Measurements from ENCODE around the gene MTIF3.

Gene MTIF3, protein sequence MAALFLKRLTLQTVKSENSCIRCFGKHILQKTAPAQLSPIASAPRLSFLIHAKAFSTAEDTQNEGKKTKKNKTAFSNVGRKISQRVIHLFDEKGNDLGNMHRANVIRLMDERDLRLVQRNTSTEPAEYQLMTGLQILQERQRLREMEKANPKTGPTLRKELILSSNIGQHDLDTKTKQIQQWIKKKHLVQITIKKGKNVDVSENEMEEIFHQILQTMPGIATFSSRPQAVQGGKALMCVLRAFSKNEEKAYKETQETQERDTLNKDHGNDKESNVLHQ

DNA sequence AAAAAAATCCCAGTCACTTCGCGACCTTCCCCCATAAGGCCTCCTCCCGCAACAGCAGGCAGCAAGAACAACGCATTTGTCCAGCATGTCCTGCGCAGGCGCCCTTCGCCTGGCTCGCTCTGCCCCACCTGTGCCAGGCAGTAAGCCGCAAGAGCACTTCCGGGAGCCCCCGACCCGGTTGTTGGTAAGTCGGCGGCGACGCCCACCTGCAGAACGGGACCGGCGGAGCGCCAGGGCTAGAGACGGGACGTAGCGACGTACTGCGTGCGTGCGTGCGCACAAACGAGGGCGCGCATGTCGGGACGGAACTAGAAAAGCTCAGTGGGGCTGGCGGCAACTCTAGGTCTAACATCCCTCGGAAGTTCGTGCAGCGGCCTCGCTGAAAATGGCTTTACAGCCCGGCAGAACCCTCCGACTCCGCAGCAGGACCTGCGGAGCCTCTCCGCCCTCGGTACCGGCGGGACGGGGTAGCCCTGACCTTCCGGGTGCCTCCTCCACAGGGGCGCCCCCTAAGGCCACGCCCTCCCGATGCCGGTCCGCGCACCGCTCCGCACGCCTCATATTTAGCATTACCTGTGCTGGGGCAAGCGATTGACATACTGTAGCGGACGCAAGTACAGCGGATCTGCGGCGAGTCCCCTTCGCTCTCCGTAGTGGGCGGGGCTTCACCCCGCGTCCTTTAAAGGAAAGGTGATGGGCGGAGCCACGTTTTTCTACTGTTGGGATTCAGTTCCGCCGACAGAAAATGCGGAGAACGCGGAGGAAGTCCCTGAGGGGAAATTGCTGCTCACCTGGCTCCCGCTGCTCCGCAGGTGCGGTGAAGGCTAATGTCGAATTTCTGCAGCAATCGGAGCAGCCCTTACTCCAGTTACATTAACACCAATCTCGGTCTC lies at the start of gene MTIF3:
TSS of gene MTIF3 (minus strand) at position 629 of the 893 bp plus-strand sequence. CDS start 10,116 bp downstream, outside the sequence.
- DNase-seq (ENCODE audit: low read depth) = peak; percentile 95

DNA sequence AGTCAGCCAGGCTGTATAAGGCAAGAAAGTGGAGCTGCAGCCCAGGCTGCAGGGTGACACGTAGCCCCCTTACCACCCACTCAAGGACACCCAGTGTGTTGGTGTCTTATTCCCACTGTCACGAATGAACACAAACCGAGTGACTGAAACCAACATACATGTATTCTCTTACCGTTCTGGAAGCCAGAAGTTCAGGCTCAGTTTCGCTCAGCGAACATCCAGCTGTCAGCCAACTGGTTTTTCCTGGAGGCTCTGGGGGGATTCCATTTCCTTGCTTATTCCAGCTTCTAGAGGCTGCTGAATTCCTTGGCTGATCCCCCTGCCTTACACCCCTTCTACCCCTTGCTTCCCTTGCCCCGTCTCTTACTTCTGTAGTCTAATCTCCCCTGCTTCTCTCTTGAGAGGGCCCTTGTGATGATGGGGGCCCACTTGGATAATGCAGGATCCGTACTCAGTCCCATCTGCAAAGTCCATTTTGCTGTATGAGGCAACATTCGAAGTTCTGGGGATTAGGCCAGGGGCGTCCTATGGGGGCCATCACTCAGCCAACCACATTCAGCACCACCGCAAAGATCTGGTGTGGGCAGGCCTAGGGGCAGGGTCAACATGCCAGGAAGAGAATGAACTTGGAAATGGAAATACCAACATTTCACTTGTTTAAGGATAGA lies 47.3 kb upstream of the MTIF3 start:
- no peak for DNase-seq (ENCODE audit: low read depth)

GRCh38 chr13:27496536-27497273 lies 46.3 kb upstream of the MTIF3 start:
- DNase-seq (ENCODE audit: low read depth) = no peak

DNA sequence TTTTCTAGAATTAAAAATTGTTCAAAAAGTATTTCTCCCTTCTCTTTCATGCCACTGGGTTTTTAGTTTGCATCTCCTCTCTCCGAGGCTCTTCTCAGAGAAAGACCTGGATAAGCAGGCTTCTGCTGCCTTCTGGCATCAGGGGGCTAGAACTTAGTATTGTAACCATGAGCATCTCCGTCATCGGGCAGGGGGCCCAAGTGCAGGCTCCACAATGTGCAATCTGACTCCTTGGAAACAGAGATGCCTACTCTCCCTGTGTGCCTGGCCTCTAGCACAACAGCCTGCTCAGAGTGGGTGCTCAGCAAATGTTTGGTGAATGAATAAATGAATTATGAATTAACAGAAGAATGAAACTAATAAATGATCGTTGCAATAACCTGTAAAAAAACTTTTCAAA lies 45.6 kb upstream of the MTIF3 start:
- no peak for DNase-seq (ENCODE audit: low read depth)

- DNase-seq (ENCODE audit: low read depth) = no peak
Observed at GRCh38 chr13:27495551-27495950, 45.2 kb upstream of the MTIF3 start.

DNA sequence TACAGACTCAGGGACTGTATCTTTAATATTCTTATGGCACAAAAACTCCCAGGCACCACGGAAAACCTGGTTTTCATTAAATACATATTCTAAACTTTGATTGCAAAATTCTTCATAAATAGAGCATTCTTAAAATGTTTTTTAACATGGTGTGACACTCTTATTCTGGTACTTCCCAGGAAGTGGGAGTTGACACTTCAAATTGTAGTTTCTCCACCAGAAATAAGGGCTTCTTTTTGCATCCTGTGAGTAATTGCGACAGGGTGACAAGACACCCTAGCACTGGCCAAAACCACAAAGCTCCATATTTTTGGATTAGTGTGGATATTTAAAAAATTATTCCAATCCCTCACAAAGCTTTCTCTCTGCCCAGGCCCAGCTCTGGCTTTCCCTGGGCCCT lies 43.6 kb upstream of the MTIF3 start:
- DNase-seq (ENCODE audit: low read depth) = no peak

- DNase-seq (ENCODE audit: low read depth) = no peak
Observed at GRCh38 chr13:27489456-27489855, 39.1 kb upstream of the MTIF3 start.

GRCh38 chr13:27487776-27488175 lies 37.4 kb upstream of the MTIF3 start:
- DNase-seq (ENCODE audit: low read depth) = no peak

DNA sequence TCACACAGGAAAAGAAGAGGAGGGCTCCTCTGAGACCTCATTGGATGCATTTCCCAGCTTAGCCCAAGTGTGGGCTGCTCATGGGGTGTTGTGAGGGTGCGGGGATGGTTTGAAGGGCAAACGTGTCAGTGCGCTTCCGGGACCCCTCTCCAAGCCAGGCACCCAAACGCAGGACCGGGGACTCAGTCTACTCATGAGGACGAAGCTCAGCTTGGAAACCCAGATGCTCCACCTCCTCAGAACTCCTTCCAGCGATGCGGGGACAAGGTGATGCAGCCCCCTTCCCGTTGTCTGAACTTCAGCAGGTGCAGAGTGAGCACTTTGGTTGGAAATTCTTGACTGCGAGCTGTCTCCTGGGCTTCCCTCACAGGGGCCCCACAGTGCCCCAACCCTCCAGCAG lies 33.1 kb upstream of the MTIF3 start:
- no peak for DNase-seq (ENCODE audit: low read depth)

- no peak for DNase-seq (ENCODE audit: low read depth)
Observed at GRCh38 chr13:27482983-27483382, 32.6 kb upstream of the MTIF3 start.

DNA sequence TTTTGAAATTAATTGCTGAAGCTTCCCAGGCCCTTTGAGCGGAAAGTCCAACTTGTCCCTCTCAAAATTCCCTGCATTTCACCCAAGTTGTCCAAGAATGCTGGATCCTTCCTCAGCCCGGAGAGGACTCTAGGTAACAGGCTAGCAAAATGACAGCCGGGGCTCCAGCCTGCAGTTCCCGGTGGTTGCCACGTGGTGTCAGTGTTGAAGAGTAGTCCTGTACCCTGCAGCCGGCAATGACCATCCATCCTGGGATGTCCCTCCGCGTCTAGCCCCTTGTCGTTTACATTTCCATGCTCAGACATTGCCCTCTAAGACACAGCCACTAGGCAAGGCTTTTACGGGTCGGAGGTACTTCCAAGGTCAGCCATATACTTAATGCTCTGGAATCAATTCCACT lies 31.4 kb upstream of the MTIF3 start:
- DNase-seq (ENCODE audit: low read depth) = no peak

- DNase-seq (ENCODE audit: low read depth) = no peak
Observed at GRCh38 chr13:27476943-27477703, 26.8 kb upstream of the MTIF3 start.

GRCh38 chr13:27474751-27475268 lies 24.4 kb upstream of the MTIF3 start:
- DNase-seq (ENCODE audit: low read depth) = no peak

DNA sequence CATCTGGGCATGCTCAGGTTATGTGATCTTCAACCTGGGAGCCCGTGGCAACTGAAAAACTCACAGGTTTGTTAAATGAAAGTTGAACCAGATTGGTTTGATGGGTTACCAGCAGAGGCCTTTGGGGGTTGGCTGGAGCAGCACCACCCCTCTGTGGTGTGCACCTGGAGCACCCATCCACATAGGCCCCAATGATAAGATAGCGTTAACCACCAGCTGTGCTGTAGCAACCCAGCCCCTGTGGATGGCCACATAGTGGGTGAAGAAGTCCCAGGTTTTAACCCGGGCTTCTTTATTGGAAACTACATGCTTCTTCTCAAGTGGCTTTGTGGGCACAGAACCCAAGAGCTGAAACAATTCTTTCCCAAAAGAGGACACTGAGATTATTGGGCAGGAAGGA lies 22.6 kb upstream of the MTIF3 start:
- DNase-seq (ENCODE audit: low read depth) = no peak

DNA sequence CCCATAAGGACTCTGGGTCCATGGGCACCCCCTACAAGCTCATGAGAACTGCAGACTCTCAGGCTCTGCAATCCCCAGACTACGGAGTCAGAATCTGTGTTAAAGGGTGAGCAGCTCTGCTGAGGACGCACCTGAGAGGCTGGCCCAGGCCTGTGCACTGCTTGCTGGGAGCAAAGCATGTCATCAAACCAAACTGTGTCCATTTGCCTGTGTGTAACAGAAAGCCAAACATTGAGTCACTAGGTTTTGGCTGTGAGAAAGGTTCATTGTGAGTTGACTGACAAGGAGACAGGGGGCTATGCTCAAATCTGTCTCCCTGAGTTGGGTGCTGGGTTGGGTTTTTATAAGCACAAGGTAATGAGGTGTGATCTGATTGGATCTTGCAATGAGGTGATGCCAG lies 22.1 kb upstream of the MTIF3 start:
- no peak for DNase-seq (ENCODE audit: low read depth)

GRCh38 chr13:27470075-27470820 lies 19.9 kb upstream of the MTIF3 start:
- no peak for DNase-seq (ENCODE audit: low read depth)

- DNase-seq (ENCODE audit: low read depth) = no peak
Observed at GRCh38 chr13:27466513-27466912, 16.1 kb upstream of the MTIF3 start.

- DNase-seq (ENCODE audit: low read depth) = no peak
Observed at GRCh38 chr13:27465611-27466010, 15.2 kb upstream of the MTIF3 start.

DNA sequence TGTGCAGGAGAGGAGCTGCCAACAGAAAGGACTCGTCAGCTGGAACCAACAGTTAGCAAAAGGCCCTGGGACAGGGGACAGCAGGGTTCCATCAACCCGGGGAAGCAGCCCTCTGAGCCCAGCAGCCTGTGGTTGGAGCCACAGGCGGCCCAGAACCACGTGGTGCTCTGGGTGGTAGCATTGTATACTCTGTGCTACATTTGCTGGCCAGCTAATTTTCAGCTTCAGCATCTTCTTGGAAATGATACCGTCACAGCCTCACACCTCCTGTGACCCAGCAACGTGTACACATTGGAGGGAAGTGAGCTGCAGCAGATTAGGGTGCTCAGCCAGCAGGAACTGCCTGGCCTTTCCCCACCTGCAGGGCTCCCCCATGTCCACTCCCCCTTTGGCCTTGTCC lies 13.1 kb upstream of the MTIF3 start:
- no peak for DNase-seq (ENCODE audit: low read depth)

DNA sequence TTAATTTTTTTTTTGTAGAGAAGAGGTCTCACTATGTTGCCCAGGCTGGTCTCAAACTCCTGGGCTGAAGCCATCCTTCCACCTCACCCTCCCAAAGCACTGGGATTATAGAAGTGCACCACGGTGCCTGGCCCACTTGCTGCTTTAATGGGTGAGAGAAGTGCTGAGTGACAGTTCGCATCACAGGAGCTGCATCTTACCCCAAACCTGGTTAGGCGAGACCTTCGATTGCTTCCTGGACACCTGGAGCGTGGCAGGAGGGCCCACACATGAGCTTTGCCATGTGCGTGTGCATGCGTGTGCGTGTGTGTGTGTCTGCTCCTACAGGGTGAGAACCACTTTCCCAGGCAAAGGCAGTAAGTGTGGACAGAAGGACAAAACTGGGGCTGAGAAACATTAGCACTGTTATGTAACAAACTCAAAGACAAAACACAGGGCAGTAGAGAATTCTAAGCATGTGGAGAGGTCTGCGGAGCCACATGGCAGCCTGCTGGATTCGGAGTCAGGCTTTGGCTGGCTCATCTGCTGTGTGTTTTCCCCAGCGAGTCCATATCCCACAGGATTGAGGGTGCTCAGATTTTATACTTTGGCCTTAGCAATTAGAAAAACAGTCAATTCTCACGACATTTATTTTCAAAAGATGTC lies 11.7 kb upstream of the MTIF3 start:
- DNase-seq (ENCODE audit: low read depth) = no peak

Data from activated T-helper 1 cell treated with Interleukin-2 at 50 U/mL for 16 hours (primary cell).